ENCODE results near the gene FAAH.

DNA sequence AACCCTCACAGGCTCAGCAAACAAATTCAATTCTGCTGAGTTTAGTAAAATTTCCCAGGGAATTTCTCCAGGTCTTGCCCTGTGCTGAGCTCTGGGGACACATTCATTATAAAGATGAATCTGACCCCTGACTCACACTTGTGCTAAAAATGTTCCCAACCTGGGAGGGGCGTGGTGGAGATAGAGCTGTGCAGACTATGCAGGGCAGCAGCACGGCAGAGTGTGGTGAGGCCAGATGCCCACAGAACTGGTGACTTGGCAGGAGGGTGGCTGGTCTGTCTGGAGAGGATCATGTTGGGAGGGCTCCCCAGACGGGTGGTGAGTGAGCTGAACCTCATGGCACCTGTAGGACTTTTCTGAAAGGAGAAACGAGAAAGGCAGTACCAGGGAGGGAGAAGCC, 31.6 kb downstream of the FAAH start:
- TF ChIP-seq SPI1 (IDR thresholded peaks at IDR 0.05; ENCODE audit: borderline replicate concordance, low read depth) (no peak), REST (IDR thresholded peaks at IDR 0.05; ENCODE audit: insufficient replicate concordance, low read depth) (no peak), POLR2AphosphoS5 (IDR thresholded peaks at IDR 0.05; ENCODE audit: low read depth) (no peak)
- TF ChIP-seq, protein P1, sequence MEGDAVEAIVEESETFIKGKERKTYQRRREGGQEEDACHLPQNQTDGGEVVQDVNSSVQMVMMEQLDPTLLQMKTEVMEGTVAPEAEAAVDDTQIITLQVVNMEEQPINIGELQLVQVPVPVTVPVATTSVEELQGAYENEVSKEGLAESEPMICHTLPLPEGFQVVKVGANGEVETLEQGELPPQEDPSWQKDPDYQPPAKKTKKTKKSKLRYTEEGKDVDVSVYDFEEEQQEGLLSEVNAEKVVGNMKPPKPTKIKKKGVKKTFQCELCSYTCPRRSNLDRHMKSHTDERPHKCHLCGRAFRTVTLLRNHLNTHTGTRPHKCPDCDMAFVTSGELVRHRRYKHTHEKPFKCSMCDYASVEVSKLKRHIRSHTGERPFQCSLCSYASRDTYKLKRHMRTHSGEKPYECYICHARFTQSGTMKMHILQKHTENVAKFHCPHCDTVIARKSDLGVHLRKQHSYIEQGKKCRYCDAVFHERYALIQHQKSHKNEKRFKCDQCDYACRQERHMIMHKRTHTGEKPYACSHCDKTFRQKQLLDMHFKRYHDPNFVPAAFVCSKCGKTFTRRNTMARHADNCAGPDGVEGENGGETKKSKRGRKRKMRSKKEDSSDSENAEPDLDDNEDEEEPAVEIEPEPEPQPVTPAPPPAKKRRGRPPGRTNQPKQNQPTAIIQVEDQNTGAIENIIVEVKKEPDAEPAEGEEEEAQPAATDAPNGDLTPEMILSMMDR (IDR thresholded peaks at IDR 0.05; ENCODE audit: insufficient read depth, low read length), result no peak

All from HL-60 (cell line).